Activated naive CD8-positive, alpha-beta T cell treated with anti-CD3 and anti-CD28 coated beads, Interleukin-2, amount 10 ng/mL, durations not matched to agents 7 days and 5 days (primary cell): ENCODE results near the gene TAS2R41. TPM values are rescaled to one million over a fixed set of nuclear protein-coding genes. Genes with fewer than 3 reads are reported as not detected.
"Not testable (repeated sequence)": the region's sequence is repeated elsewhere in the genome, so short reads cannot be mapped to it uniquely, and the experiment has no call there.

Experiments
- ATAC-seq: fragments of 150-1000 bp; cut with Tn5 transposase; one replicate; pipeline ENCODE4 v1.10.0; 2021; ENCODE audit warnings: low read depth, moderate library complexity
- POLR2A ChIA-PET: fragments of 350-600 bp; sonication (Branson Sonifier 250); formaldehyde crosslinking; loops from one replicate; lab custom pipeline; 2021; ENCODE audit warnings: antibody characterized with exemption; lab: Charles Lee
- DNase-seq: peaks from one replicate; pipeline ENCODE4 v3.0.0; 2021
- H3K27ac Mint-ChIP-seq: one replicate; pipeline ENCODE4 v1.8.0; 2022; ENCODE audit warnings: mild to moderate bottlenecking, mixed read lengths
- H3K27me3 Mint-ChIP-seq: one replicate; pipeline ENCODE4 v1.8.0; 2022; ENCODE audit warnings: mild to moderate bottlenecking, moderate library complexity, mixed read lengths
- H3K36me3 Mint-ChIP-seq: one replicate; pipeline ENCODE4 v1.8.0; 2021; ENCODE audit warnings: mild to moderate bottlenecking, mixed read lengths
- H3K4me1 Mint-ChIP-seq: one replicate; pipeline ENCODE4 v1.8.0; 2021; ENCODE audit warnings: mixed read lengths
- H3K4me3 Mint-ChIP-seq: one replicate; pipeline ENCODE4 v1.8.0; 2022; ENCODE audit warnings: mild to moderate bottlenecking, moderate library complexity, mixed read lengths
- H3K9me3 Mint-ChIP-seq: one replicate; pipeline ENCODE4 v1.8.0; 2021; ENCODE audit warnings: mixed read lengths
- total RNA-seq, 2 experiments: library from RNA; stranded (reverse); gene quantifications; one replicate each; pipeline ENCODE4 v1.2.3, GENCODE V29; 2021

TAS2R41 gene
- total RNA-seq, 2 experiments from 2014 or later = not detected

DNA sequence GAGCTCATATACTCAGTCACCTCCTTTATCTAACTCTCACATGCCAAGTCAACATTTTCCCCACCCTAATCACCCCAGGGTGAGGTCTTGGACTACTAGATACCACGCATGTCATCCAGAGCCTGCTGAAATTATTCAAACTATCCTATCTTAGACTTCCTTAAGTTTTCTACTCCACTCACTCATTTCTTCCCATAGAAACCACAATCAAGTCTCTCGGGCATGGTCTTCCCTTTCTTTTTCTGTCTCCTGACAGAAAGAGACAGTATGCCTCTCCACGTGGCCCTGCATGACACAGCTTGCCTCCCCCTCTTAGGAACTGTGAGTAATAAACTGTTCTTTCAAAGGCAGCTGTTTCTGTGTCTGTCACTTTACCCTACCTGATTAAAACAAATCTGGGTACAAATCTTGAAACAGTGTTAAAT lies 29.4 kb downstream of the TAS2R41 start:
- no peaks in the 10 kb centered on the region for H3K27me3 Mint-ChIP-seq
- H3K36me3 Mint-ChIP-seq = no peaks in the 10 kb centered on the region
- DNase-seq = no peak
- POLR2A ChIA-PET = no interaction called here
- ATAC-seq = no peak
- H3K9me3 Mint-ChIP-seq = peaks cover 1% of the 10 kb centered on the region
- no peaks in the 10 kb centered on the region for H3K4me1 Mint-ChIP-seq
- H3K4me3 Mint-ChIP-seq = no peak overlapping the region
- no peak overlapping the region for H3K27ac Mint-ChIP-seq

- Mint-ChIP-seq H3K27me3 (no peaks in the 10 kb centered on the region), H3K4me1 (no peaks in the 10 kb centered on the region), H3K27ac (no peak overlapping the region), H3K9me3 (peaks cover 1% of the 10 kb centered on the region), H3K36me3 (no peaks in the 10 kb centered on the region), H3K4me3 (no peak overlapping the region)
- ATAC-seq = no peak
- POLR2A ChIA-PET = no interaction called here
- DNase-seq = no peak
Observed at GRCh38 chr7:143507534-143508055, 29.9 kb downstream of the TAS2R41 start.

DNA sequence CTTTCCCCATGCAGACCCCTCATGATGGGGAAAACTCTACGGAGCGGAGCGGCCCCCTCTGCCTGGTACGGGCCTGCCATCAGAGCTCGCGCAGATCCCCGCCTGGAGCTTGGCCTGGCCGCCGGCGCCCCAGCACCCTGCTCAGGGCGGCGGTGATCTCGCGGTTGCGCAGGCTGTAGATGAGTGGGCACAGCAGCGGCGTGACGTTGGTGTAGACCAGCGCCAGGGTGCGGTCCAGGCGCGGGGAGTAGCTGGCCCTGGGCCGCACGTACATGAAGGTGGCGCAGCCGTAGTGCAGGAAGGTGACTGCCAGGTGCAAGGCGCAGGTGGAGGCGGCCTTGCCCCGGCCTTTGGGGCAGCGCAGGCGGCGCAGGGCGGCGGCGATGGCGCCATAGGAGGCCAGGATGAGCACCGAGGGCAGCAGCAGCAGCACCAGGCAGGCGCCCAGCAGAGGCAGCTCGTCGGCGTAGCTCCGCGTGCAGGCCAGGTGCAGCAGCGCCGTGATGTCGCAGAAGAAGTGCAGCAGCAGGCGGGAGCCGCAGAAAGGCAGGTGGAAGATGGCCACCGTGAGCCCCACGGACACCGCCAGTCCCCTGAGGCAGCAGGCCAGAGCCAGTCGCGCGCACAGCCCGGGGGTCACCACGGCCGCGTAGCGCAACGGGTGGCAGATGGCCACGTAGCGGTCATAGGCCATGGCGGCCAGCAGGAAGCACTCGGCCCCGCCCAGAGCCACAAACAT lies 33.4 kb downstream of the TAS2R41 start:
- peaks cover 1% of the 10 kb centered on the region for H3K9me3 Mint-ChIP-seq
- no peaks in the 10 kb centered on the region for H3K4me1 Mint-ChIP-seq
- no peak overlapping the region for H3K27ac Mint-ChIP-seq
- H3K4me3 Mint-ChIP-seq = no peak overlapping the region
- H3K36me3 Mint-ChIP-seq = no peaks in the 10 kb centered on the region
- POLR2A ChIA-PET = no interaction called here
- H3K27me3 Mint-ChIP-seq = no peaks in the 10 kb centered on the region
- DNase-seq (no peak), ATAC-seq (no peak)

- POLR2A ChIA-PET = no interaction called here
- no peaks in the 10 kb centered on the region for H3K36me3 Mint-ChIP-seq
- ATAC-seq = no peak
- H3K27ac Mint-ChIP-seq = no peak overlapping the region
- no peak for DNase-seq
- H3K27me3 Mint-ChIP-seq = no peaks in the 10 kb centered on the region
- no peak overlapping the region for H3K4me3 Mint-ChIP-seq
- no peaks in the 10 kb centered on the region for H3K9me3 Mint-ChIP-seq
- no peaks in the 10 kb centered on the region for H3K4me1 Mint-ChIP-seq
Observed at GRCh38 chr7:143511593-143512047, 33.9 kb downstream of the TAS2R41 start.

DNA sequence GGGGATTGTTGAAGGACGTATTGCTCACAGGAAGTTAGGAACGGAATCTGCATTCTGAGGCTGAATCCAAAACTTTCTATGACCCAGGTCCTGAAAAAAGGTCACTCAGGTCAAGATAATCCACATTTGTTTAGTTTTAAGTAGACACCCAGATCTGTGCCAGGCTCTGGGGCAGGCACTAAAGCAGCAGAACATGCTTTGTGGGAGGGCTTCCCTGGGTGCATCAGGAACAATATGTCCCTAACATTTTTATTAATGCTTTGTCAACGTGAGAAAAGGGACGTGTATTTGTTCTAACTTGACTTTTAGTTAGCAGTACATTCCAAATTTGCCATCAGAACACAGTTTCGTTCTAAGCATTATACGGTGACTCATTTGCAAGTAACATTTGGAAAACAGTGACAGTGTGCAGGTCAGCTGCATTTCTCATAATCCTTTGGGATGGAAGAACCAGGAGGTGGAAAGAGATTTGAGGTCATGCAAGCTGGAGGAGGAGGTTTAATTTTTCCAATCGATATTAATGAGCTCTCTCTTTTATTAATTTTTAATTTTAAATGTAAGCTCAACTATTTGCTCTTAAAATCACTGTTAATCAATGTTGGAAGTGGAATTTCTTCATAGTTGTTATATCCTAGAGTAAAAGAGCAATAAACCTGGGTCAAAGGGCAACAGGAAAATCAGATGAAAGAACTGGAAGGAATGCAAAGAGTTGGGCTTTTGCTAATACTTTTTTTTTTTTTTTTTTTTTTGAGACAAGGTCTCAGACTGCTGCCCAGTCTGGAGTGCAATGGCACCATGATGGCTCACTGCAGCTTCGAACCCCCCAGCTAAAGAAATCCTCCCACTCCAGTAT lies 35.0 kb downstream of the TAS2R41 start:
- DNase-seq = no peak

DNA sequence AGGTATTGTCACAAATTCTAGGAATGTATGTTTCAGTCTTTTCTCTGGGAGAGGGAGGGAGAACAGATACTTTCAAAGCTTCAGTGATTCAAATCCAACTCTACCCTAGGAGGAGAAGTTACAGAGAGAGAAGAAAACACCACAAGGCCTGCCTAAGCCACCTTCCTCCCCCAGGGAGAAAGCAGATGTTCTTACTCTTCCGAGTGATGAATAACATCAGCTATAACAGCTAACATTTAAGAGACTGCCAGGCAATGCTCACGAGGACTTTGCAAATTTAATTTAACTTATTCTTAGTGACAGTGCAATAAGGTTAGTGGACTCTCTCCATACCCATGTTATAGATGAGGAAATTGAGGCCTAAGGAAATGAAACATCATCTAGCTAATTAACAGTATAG lies 36.8 kb downstream of the TAS2R41 start:
- Mint-ChIP-seq H3K4me3 (no peak overlapping the region), H3K36me3 (no peaks in the 10 kb centered on the region), H3K27me3 (no peaks in the 10 kb centered on the region), H3K27ac (no peak overlapping the region), H3K4me1 (no peaks in the 10 kb centered on the region), H3K9me3 (no peaks in the 10 kb centered on the region)
- POLR2A ChIA-PET = no interaction called here
- DNase-seq (no peak), ATAC-seq (no peak)

More for the DNA sequence above, 35.0 kb downstream of the TAS2R41 start:
- no peaks in the 10 kb centered on the region for H3K9me3 Mint-ChIP-seq
- H3K27me3 Mint-ChIP-seq = no peaks in the 10 kb centered on the region
- H3K4me3 Mint-ChIP-seq = no peak overlapping the region
- no peaks in the 10 kb centered on the region for H3K4me1 Mint-ChIP-seq
- no peaks in the 10 kb centered on the region for H3K36me3 Mint-ChIP-seq
- no peak for ATAC-seq
- H3K27ac Mint-ChIP-seq = no peak overlapping the region
- POLR2A ChIA-PET = interaction anchor here (0.7 kb wide), 1 partner anchor 273 kb away, joined by 4 read pairs; no protein-coding TSS in a partner anchor

DNA sequence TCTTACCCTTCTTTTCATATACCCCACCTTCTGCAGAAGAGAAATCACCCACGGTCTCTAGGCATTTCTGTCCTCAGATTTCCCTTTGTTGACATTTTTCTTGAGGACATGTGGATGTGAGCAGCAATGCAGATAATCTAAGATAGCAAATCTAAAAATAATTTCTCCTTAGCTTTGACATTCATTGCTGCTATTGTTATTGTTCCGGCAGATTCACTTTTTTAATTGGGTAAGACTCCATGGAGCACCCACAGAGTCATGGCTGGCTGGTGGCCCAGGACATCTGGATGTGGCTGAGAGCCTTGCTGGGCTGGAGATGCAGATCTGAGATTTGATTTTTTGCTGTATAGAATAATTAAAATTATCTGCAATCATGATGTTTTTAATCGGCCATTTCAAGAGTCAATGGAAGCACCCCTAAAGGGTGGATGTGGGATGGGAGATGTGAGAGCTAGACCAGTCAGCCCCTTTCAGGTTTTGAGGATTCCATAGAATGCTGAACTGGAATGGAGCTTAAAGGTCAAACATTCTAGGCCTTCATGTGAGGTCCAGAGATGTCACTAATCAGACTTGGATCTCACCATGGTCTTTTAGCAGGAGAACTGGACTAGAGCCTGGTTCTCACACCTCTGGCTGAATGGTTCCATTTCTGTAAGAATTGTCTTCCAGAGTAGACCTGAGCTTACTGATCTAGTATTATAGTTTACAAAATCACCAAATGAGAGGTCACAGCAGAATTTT lies 37.5 kb downstream of the TAS2R41 start:
- Mint-ChIP-seq H3K27me3 (no peaks in the 10 kb centered on the region), H3K36me3 (no peaks in the 10 kb centered on the region), H3K27ac (no peak overlapping the region), H3K9me3 (no peaks in the 10 kb centered on the region), H3K4me1 (no peaks in the 10 kb centered on the region), H3K4me3 (no peak overlapping the region)
- no peak for ATAC-seq
- POLR2A ChIA-PET = no interaction called here
- DNase-seq = no peak

GRCh38 chr7:143516981-143517380 lies 39.3 kb downstream of the TAS2R41 start:
- Mint-ChIP-seq H3K27me3 (no peaks in the 10 kb centered on the region), H3K36me3 (no peaks in the 10 kb centered on the region), H3K9me3 (no peaks in the 10 kb centered on the region), H3K4me3 (no peak overlapping the region), H3K4me1 (no peaks in the 10 kb centered on the region), H3K27ac (no peak overlapping the region)
- DNase-seq (no peak), ATAC-seq (no peak)
- POLR2A ChIA-PET = no interaction called here

GRCh38 chr7:143518521-143518920 lies 40.8 kb downstream of the TAS2R41 start:
- no peak overlapping the region for H3K27ac Mint-ChIP-seq
- ATAC-seq (no peak), DNase-seq (no peak)
- H3K9me3 Mint-ChIP-seq = no peaks in the 10 kb centered on the region
- H3K36me3 Mint-ChIP-seq = no peaks in the 10 kb centered on the region
- no peaks in the 10 kb centered on the region for H3K27me3 Mint-ChIP-seq
- H3K4me3 Mint-ChIP-seq = no peak overlapping the region
- no peaks in the 10 kb centered on the region for H3K4me1 Mint-ChIP-seq
- POLR2A ChIA-PET = no interaction called here

GRCh38 chr7:143518941-143519340 lies 41.3 kb downstream of the TAS2R41 start:
- POLR2A ChIA-PET = no interaction called here
- Mint-ChIP-seq H3K36me3 (no peaks in the 10 kb centered on the region), H3K4me3 (no peak overlapping the region), H3K9me3 (no peaks in the 10 kb centered on the region), H3K27ac (no peak overlapping the region), H3K27me3 (no peaks in the 10 kb centered on the region), H3K4me1 (no peaks in the 10 kb centered on the region)
- DNase-seq = no peak
- no peak for ATAC-seq

GRCh38 chr7:143519411-143520131 lies 41.9 kb downstream of the TAS2R41 start:
- Mint-ChIP-seq H3K27me3 (no peaks in the 10 kb centered on the region), H3K9me3 (no peaks in the 10 kb centered on the region), H3K4me1 (no peaks in the 10 kb centered on the region), H3K36me3 (no peaks in the 10 kb centered on the region), H3K4me3 (no peak overlapping the region), H3K27ac (no peak overlapping the region)
- no peak for DNase-seq
- no peak for ATAC-seq
- POLR2A ChIA-PET = no interaction called here

DNA sequence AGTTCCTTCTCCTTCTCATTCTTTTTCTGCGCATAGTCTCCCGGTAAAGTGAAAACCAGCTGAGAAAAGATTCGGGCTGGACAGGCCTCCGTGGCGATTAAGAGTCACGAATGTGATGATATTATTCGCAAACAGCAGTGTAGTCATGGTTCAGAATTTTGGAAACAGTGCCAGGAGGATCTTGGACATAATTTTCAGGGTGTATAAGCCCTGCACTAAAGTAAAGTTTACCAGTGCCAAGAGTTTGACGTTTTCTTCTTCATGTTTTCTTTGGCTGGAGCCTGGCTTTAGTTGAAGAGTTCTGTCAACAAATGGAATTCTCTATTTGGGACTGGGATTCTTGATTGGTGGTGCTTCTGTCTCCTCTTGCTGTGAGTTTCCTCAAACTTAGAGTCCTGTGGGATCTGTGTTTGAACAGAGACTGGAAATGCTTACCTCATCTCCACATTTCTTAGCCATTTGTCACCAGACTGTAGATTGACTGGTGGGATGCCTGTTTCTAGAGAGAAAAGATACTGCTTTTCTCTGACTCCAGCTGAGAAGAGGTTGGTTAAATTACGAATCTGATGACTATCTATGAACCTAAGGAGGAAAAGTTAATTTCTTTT lies 44.7 kb downstream of the TAS2R41 start:
- H3K36me3 Mint-ChIP-seq, H3K4me3 Mint-ChIP-seq, DNase-seq, ATAC-seq, H3K9me3 Mint-ChIP-seq, POLR2A ChIA-PET, H3K4me1 Mint-ChIP-seq, H3K27me3 Mint-ChIP-seq, H3K27ac Mint-ChIP-seq: not testable (repeated sequence)
